NCI-H446 treated with DMSO at 0.1 percent for 48 hours (cell line): ENCODE measurements around the gene SNAP29.
"Not testable (repeated sequence)": the region's sequence is repeated elsewhere in the genome, so short reads cannot be mapped to it uniquely, and the experiment has no call there.

Experiments used
- DNase-seq: peaks from one replicate; lab custom pipeline; 2025; lab: John Stamatoyannopoulos, UW

Gene SNAP29

GRCh38 chr22:20931126-20931654, 72.4 kb downstream of the SNAP29 start:
- DNase-seq: no peak

- no peak for DNase-seq
Observed at GRCh38 chr22:20933910-20934309, 75.1 kb downstream of the SNAP29 start.

GRCh38 chr22:20935049-20935448, 76.2 kb downstream of the SNAP29 start:
- not testable (repeated sequence) for DNase-seq

- not testable (repeated sequence) for DNase-seq
Observed at GRCh38 chr22:20935780-20936539, 77.2 kb downstream of the SNAP29 start.

GRCh38 chr22:20937031-20937793, 78.4 kb downstream of the SNAP29 start:
- DNase-seq: no peak

- DNase-seq: no peak
Observed at GRCh38 chr22:20937794-20938671, 79.2 kb downstream of the SNAP29 start.

- not testable (repeated sequence) for DNase-seq
Observed at GRCh38 chr22:20939457-20940185, 80.8 kb downstream of the SNAP29 start.

- peak; percentile 86 for DNase-seq
Observed at GRCh38 chr22:20940186-20940651, 81.4 kb downstream of the SNAP29 start.
